ENCODE results near the gene GNAI3. TPM values are rescaled to one million over a fixed set of nuclear protein-coding genes. Genes with fewer than 3 reads are reported as not detected.

Gene GNAI3
- polyA plus RNA-seq, 12 donors: 6.2 to 10.7 (median 7.6) TPM; not detected in 1

GRCh38 chr1:109521002-109521951 is 27.1 kb upstream of the GNAI3 start:
- DNase-seq: no peak

GRCh38 chr1:109522026-109522425 is 26.4 kb upstream of the GNAI3 start:
- DNase-seq: no peak

GRCh38 chr1:109523706-109524105 is 24.7 kb upstream of the GNAI3 start:
- no peak for DNase-seq

GRCh38 chr1:109527098-109527811 is 21.2 kb upstream of the GNAI3 start:
- no peak for DNase-seq

GRCh38 chr1:109527846-109528695 is 20.3 kb upstream of the GNAI3 start:
- no peak for DNase-seq

GRCh38 chr1:109528712-109529111 is 19.7 kb upstream of the GNAI3 start:
- DNase-seq: no peak

GRCh38 chr1:109529881-109530456 is 18.4 kb upstream of the GNAI3 start:
- DNase-seq: no peak

- DNase-seq: no peak
Observed at GRCh38 chr1:109530457-109531087, 17.8 kb upstream of the GNAI3 start.

- DNase-seq: no peak
Observed at GRCh38 chr1:109531380-109531779, 17.0 kb upstream of the GNAI3 start.

GRCh38 chr1:109531826-109532364 is 16.5 kb upstream of the GNAI3 start:
- DNase-seq: no peak

GRCh38 chr1:109532365-109533136 is 15.9 kb upstream of the GNAI3 start:
- peak; percentile 87 for DNase-seq

- DNase-seq: no peak
Observed at GRCh38 chr1:109534307-109534858, 14.0 kb upstream of the GNAI3 start.

- no peak for DNase-seq
Observed at GRCh38 chr1:109535481-109535880, 12.9 kb upstream of the GNAI3 start.

GRCh38 chr1:109535971-109536491 is 12.4 kb upstream of the GNAI3 start:
- DNase-seq: no peak

GRCh38 chr1:109537450-109538178 is 10.8 kb upstream of the GNAI3 start:
- no peak for DNase-seq

- DNase-seq: no peak
Observed at GRCh38 chr1:109538827-109539555, 9.4 kb upstream of the GNAI3 start.

GRCh38 chr1:109539676-109540075 is 8.7 kb upstream of the GNAI3 start, which contains the start of gene GPR61:
TSS of gene GPR61 (plus strand) at chr1:109539872. CDS start at chr1:109543023, 3,151 bp downstream.
- DNase-seq: no peak

- DNase-seq: no peak
Observed at GRCh38 chr1:109541102-109541501, 7.3 kb upstream of the GNAI3 start.
